Measurements from ENCODE around the gene CAVIN1.

DNA sequence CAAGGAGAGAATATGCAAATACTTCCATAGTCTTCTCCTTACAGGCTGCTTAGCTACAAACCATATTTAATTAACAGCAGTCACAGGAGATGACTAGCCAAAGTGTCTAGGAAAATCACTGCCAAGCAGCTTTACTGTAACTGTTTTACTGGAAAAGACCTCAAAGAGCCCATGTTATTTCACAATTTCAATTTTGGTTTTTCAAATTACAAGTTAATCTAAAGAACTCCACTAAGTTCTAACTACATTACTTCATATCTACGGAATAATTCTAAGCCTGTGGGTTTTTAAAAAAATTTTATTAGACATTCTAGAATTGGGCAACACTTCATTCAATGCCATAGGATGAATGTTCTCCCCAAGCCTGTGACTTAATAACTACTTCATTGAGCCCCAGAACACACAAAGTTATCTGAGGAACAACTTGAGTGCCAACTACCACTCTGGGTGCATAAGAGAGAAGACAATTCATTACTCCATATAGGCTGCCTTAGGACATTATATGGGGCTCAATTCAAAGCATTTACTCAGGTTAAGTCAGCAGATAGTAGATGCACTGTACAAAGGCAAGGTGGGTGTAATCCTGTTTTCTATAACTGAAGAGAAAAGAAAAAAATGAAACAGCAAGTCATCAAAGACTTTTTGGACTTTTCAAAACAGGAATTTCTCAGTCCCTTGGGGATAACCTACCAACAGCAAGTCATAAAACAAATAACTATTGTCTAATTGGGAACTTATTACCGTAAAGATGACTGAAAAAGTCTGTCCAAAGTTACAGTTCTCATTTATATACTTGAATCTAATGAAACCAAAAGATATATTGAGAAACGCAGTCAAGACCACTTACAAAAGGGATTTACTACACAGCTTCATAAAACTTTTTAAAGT, 67.9 kb downstream of the CAVIN1 start:
- TF ChIP-seq, protein P1, sequence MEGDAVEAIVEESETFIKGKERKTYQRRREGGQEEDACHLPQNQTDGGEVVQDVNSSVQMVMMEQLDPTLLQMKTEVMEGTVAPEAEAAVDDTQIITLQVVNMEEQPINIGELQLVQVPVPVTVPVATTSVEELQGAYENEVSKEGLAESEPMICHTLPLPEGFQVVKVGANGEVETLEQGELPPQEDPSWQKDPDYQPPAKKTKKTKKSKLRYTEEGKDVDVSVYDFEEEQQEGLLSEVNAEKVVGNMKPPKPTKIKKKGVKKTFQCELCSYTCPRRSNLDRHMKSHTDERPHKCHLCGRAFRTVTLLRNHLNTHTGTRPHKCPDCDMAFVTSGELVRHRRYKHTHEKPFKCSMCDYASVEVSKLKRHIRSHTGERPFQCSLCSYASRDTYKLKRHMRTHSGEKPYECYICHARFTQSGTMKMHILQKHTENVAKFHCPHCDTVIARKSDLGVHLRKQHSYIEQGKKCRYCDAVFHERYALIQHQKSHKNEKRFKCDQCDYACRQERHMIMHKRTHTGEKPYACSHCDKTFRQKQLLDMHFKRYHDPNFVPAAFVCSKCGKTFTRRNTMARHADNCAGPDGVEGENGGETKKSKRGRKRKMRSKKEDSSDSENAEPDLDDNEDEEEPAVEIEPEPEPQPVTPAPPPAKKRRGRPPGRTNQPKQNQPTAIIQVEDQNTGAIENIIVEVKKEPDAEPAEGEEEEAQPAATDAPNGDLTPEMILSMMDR (IDR thresholded peaks at IDR 0.05): no peak
- TF ChIP-seq ZFX (IDR thresholded peaks at IDR 0.05; ENCODE audit: borderline replicate concordance): no peak

Measured in 22Rv1 (cell line).